Measurements from ENCODE around the gene COL23A1.
A peak's percentile ranks its signal among the peaks of the same experiment; 100 is the strongest.

The COL23A1 gene

GRCh38 chr5:178234750-178235587 is 355.2 kb downstream of the COL23A1 start:
- no peak for DNase-seq (ENCODE audit: low read depth)
- TF ChIP-seq, protein P1, sequence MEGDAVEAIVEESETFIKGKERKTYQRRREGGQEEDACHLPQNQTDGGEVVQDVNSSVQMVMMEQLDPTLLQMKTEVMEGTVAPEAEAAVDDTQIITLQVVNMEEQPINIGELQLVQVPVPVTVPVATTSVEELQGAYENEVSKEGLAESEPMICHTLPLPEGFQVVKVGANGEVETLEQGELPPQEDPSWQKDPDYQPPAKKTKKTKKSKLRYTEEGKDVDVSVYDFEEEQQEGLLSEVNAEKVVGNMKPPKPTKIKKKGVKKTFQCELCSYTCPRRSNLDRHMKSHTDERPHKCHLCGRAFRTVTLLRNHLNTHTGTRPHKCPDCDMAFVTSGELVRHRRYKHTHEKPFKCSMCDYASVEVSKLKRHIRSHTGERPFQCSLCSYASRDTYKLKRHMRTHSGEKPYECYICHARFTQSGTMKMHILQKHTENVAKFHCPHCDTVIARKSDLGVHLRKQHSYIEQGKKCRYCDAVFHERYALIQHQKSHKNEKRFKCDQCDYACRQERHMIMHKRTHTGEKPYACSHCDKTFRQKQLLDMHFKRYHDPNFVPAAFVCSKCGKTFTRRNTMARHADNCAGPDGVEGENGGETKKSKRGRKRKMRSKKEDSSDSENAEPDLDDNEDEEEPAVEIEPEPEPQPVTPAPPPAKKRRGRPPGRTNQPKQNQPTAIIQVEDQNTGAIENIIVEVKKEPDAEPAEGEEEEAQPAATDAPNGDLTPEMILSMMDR (IDR thresholded peaks at IDR 0.05; ENCODE audit: low read depth, low read length, missing control alignments) = peak; percentile 89
- no peak overlapping the region for H3K4me3 ChIP-seq (ENCODE audit: low read depth, low read length)

DNA sequence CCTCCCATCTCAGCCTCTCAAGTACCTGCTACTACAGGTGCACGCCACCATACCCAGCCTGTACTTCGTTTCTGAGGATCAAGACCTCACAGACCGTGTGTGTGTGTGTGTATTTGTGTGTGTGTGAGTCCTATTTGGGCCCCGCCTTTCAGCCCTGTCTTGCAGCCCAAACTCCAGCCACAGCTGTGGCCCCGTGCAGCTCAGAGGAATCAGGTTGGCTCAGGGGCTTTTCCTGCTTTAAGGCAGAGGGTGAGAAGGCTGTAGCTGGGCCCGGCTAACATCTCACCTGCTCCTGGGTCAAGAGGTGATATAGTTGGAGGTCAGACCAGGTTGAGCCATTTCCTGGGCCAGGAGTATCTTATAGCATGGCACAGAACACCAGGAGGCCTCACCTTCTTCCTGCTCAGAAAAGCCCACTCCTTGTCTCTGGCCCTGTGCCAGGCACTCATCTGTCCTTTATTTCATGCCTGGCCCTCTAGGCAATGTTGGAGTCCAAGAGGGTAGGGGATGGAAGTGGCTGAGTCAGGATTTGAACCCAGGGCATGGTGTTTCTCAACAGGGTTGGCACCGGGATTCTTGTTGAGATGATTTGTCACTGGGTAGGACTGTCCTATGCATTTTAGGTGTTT is 356.0 kb downstream of the COL23A1 start:
- TF ChIP-seq, protein P1 (IDR thresholded peaks at IDR 0.05; ENCODE audit: low read depth, low read length, missing control alignments) = no peak
- no peak overlapping the region for H3K4me3 ChIP-seq (ENCODE audit: low read depth, low read length)
- DNase-seq (ENCODE audit: low read depth) = no peak

GRCh38 chr5:178232920-178233429 is 357.2 kb downstream of the COL23A1 start:
- DNase-seq (ENCODE audit: low read depth) = no peak
- TF ChIP-seq, protein P1 (IDR thresholded peaks at IDR 0.05; ENCODE audit: low read depth, low read length, missing control alignments) = no peak
- H3K4me3 ChIP-seq (ENCODE audit: low read depth, low read length) = peak overlapping the region; percentile 98

DNA sequence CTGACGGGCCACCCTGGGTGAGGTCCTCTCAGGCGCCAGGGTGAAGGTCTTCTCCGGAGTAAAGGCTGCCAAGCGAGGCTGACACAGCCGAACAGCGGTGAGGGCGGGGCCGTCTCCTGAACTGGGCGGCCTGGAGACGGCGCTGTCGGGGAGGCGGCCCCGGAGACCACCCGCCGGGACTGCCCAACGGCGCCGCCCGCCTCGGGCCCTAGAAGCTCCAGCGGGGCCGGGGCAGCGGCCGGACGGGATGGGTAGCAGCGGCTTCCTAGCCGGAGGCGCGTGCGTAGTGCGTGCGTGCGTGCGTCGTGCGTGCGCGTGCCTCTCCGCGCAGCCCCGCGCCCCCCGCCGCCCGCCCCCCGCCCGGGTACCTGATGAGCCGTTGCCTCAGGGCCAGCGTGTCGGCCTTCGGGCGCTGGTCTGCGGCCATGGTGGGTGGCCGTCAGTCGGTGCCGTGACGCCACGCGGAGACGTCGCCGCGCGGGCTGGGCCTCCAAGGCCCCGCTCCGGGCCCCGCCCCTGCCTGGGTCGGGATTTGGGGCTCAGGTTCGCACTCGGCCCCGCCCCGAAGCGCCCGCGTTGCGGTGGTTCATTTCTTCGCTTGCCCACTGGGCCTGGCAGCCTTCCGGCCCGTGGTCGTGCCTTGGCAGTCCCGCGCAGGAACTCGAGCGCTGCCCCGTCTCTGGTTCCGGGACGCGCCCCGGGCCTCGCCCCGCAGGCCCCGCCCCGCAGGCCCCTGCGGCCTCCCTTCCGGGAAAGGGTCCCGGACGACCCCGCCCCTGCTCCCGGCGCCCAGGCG is 357.9 kb downstream of the COL23A1 start, which contains the start of gene PHYKPL:
Gene PHYKPL, minus strand, starts transcription at position 679 of the 796 bp plus-strand sequence. Its CDS starts 252 bp downstream, at position 427.
- TF ChIP-seq, protein P1 (IDR thresholded peaks at IDR 0.05; ENCODE audit: low read depth, low read length, missing control alignments) = no peak
- no peak for DNase-seq (ENCODE audit: low read depth)

DNA sequence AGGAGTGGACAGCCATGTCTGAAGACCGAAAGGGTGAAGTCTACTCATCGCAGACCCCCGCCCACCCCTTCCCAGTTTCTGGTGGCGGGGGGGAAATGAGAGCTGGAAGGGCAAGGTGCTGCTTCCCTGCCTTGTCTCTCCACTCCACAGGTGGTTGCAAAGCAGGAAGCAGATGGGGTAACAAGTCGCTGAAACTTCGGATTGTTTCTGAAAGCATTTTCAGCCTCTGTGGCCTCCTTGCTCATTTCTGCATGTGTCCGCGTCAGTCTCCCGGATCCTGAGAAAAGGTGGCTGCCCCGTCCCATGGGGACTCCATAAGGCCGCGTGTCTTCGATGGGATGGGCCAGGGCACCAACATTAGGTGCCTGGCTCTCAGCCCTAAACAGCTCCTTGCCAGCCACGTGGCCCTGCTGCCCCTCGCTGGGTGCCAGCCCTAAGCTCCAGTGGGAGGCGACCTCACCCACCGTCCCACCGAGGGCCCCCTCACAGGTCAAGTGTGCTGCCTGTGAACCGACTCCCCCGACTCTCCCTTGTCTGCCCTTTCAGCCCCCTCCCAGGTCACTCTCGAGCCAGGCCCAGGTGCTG is 358.6 kb downstream of the COL23A1 start:
- no peak for DNase-seq (ENCODE audit: low read depth)
- TF ChIP-seq, protein P1 (IDR thresholded peaks at IDR 0.05; ENCODE audit: low read depth, low read length, missing control alignments) = no peak
- H3K4me3 ChIP-seq (ENCODE audit: low read depth, low read length) = peak overlapping the region; percentile 98

More for the DNA sequence above, 357.9 kb downstream of the COL23A1 start, which contains the start of gene PHYKPL:
- H3K4me3 ChIP-seq (ENCODE audit: low read depth, low read length) = peak within 1 kb of the TSS; percentile 98

GRCh38 chr5:178230879-178231538 is 359.2 kb downstream of the COL23A1 start:
- TF ChIP-seq, protein P1 (IDR thresholded peaks at IDR 0.05; ENCODE audit: low read depth, low read length, missing control alignments) = no peak
- peak overlapping the region; percentile 98 for H3K4me3 ChIP-seq (ENCODE audit: low read depth, low read length)
- DNase-seq (ENCODE audit: low read depth) = no peak
